GM19043 (cell line): ENCODE measurements around the gene NKRF.

Experiments
- ATAC-seq: cut with Tn5 transposase; IDR thresholded peaks from one replicate; pipeline ENCODE4 v1.9.1; 2021; ENCODE audit warnings: low read depth; ENCODE audit not compliant: unreplicated experiment

The NKRF gene

GRCh38 chrX:119617517-119618164, 11.4 kb upstream of the NKRF start:
- ATAC-seq = peak; percentile 62

- no peak for ATAC-seq
Observed at GRCh38 chrX:119614776-119615175, 8.6 kb upstream of the NKRF start.

- no peak for ATAC-seq
Observed at GRCh38 chrX:119607018-119607389, 780 bp upstream of the NKRF start.

- ATAC-seq = peak; percentile 20
Observed at GRCh38 chrX:119605464-119606279, 552 bp downstream of the NKRF start.

GRCh38 chrX:119604766-119605463, 1.3 kb downstream of the NKRF start:
- no peak for ATAC-seq

GRCh38 chrX:119602701-119603255, 3.4 kb downstream of the NKRF start:
- no peak for ATAC-seq

GRCh38 chrX:119589810-119590209, 16.4 kb downstream of the NKRF start:
- ATAC-seq = no peak

GRCh38 chrX:119583431-119584059, 22.7 kb downstream of the NKRF start:
- ATAC-seq = no peak

GRCh38 chrX:119579414-119579813, 26.8 kb downstream of the NKRF start:
- no peak for ATAC-seq

GRCh38 chrX:119574394-119575266, 31.6 kb downstream of the NKRF start, which contains the start of gene UBE2A:
TSS of gene UBE2A (plus strand) at chrX:119574563. CDS start at chrX:119574712, 149 bp downstream.
- peak; percentile 86 for ATAC-seq

GRCh38 chrX:119573840-119574393, 32.3 kb downstream of the NKRF start:
- peak; percentile 14 for ATAC-seq

GRCh38 chrX:119573222-119573621, 33.0 kb downstream of the NKRF start:
- no peak for ATAC-seq

- no peak for ATAC-seq
Observed at GRCh38 chrX:119570351-119570835, 35.8 kb downstream of the NKRF start.

GRCh38 chrX:119565107-119565663, 41.0 kb downstream of the NKRF start, which contains the start of gene STEEP1:
TSS of gene STEEP1 (minus strand) at chrX:119565409. CDS start at chrX:119565355, 54 bp downstream.
- ATAC-seq = peak; percentile 99

GRCh38 chrX:119552508-119552907, 53.7 kb downstream of the NKRF start:
- no peak for ATAC-seq

- ATAC-seq = no peak
Observed at GRCh38 chrX:119549327-119550016, 56.8 kb downstream of the NKRF start.

GRCh38 chrX:119541188-119541587, 65.0 kb downstream of the NKRF start:
- no peak for ATAC-seq

- no peak for ATAC-seq
Observed at GRCh38 chrX:119539872-119540271, 66.4 kb downstream of the NKRF start.
